Loucy (cell line): ENCODE results near the gene CHP2.
"Not testable (repeated sequence)": the region's sequence is repeated elsewhere in the genome, so short reads cannot be mapped to it uniquely, and the experiment has no call there.

Experiments used
- H2AFZ ChIP-seq: fragments of 200-600 bp; sonication (generic); 2 replicates; pipeline ENCODE4 v1.6.0; 2016; ENCODE audit warnings: antibody characterized with exemption, mild to moderate bottlenecking, low read length, moderate library complexity
- H3F3A ChIP-seq: fragments of 200-600 bp; 2 replicates; pipeline ENCODE4 v1.6.0; 2016; ENCODE audit warnings: antibody characterized with exemption, low read depth, mild to moderate bottlenecking
- H3K27me3 ChIP-seq: fragments of 200-600 bp; sonication (generic); 2 replicates; pipeline ENCODE4 v1.6.1; 2014; ENCODE audit warnings: low read length, mild to moderate bottlenecking; ENCODE audit not compliant: insufficient read depth, poor library complexity, severe bottlenecking
- H3K36me3 ChIP-seq: fragments of 200-600 bp; sonication (generic); 2 replicates; pipeline ENCODE4 v1.6.1; 2016; ENCODE audit warnings: low read length; ENCODE audit not compliant: insufficient read depth
- H3K4me1 ChIP-seq: fragments of 200-600 bp; sonication (generic); 2 replicates; pipeline ENCODE4 v1.5.1; 2014; ENCODE audit warnings: low read length, mild to moderate bottlenecking; ENCODE audit not compliant: insufficient read depth, poor library complexity, severe bottlenecking
- H3K4me2 ChIP-seq: fragments of 200-600 bp; sonication (generic); 2 replicates; pipeline ENCODE4 v1.6.0; 2014; ENCODE audit warnings: antibody characterized with exemption, low read length, low read depth, mild to moderate bottlenecking; ENCODE audit not compliant: poor library complexity, severe bottlenecking
- H3K4me3 ChIP-seq: fragments of 200-600 bp; sonication (generic); 2 replicates; pipeline ENCODE4 v1.5.1; 2014; ENCODE audit warnings: low read length, mild to moderate bottlenecking, mixed read lengths; ENCODE audit not compliant: poor library complexity, severe bottlenecking
- H3K79me2 ChIP-seq: fragments of 200-600 bp; sonication (generic); 2 replicates; pipeline ENCODE4 v1.6.1; 2014; ENCODE audit warnings: low read length; ENCODE audit not compliant: insufficient read depth
- H3K9ac ChIP-seq: fragments of 200-600 bp; sonication (generic); 2 replicates; pipeline ENCODE4 v1.6.0; 2014; ENCODE audit warnings: mild to moderate bottlenecking, low read depth, low read length, moderate library complexity; ENCODE audit not compliant: poor library complexity, severe bottlenecking
- H3K9me2 ChIP-seq: fragments of 200-600 bp; sonication (generic); replicated peaks from 2 replicates; pipeline ENCODE4 v1.6.1; 2016; ENCODE audit warnings: low read depth, low read length, mixed read lengths
- H3K9me3 ChIP-seq: fragments of 200-600 bp; sonication (generic); 2 replicates; pipeline ENCODE4 v1.6.1; 2014; ENCODE audit warnings: mild to moderate bottlenecking, antibody characterized with exemption, low read length, low read depth; ENCODE audit not compliant: insufficient read depth
- H4K20me1 ChIP-seq: fragments of 200-600 bp; sonication (generic); 2 replicates; pipeline ENCODE4 v1.6.0; 2014; ENCODE audit warnings: antibody characterized with exemption, low read length, mild to moderate bottlenecking; ENCODE audit not compliant: insufficient read depth, poor library complexity, severe bottlenecking
- EZH2phosphoT487 ChIP-seq: fragments of 200-600 bp; IDR thresholded peaks from 2 replicates; pipeline ENCODE4 v1.6.1; 2018; ENCODE audit warnings: antibody characterized with exemption, mild to moderate bottlenecking, moderate library complexity, borderline replicate concordance
- TF ChIP-seq, protein P1 (sequence below): fragments of 200-600 bp; sonication (generic); conservative IDR thresholded peaks from 2 replicates; pipeline ENCODE4 v1.5.1; 2014; ENCODE audit warnings: mild to moderate bottlenecking, antibody characterized with exemption, low read length

CHP2 gene

DNA sequence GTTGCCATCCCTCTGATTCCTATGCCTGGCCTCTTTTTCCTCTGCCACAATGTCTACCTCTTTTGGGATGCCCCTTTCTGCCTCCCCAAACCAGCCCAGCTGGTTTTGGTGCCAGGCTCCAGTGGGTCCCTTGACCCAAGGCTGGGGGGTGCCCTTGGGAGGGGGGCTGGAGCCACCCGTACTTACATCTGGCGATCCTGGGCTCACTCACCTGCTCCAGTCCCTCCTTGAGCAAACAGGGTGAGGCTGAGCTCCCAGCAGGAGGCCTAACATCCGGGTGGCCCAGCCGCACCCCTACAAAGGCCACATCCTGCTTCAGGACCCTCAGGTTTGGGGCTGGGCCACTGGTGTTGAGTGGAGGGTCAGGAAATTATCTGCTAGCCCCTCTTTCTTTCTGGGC lies 43.0 kb upstream of the CHP2 start:
- no peaks in the 10 kb centered on the region for H3K79me2 ChIP-seq
- H3K4me1 ChIP-seq, result no peaks in the 10 kb centered on the region
- no peak overlapping the region for H3K4me2 ChIP-seq
- no peaks in the 10 kb centered on the region for H3K9me3 ChIP-seq
- no peaks in the 10 kb centered on the region for H3F3A ChIP-seq
- H4K20me1 ChIP-seq, result no peaks in the 10 kb centered on the region
- no peak for TF ChIP-seq EZH2phosphoT487
- TF ChIP-seq, protein P1, sequence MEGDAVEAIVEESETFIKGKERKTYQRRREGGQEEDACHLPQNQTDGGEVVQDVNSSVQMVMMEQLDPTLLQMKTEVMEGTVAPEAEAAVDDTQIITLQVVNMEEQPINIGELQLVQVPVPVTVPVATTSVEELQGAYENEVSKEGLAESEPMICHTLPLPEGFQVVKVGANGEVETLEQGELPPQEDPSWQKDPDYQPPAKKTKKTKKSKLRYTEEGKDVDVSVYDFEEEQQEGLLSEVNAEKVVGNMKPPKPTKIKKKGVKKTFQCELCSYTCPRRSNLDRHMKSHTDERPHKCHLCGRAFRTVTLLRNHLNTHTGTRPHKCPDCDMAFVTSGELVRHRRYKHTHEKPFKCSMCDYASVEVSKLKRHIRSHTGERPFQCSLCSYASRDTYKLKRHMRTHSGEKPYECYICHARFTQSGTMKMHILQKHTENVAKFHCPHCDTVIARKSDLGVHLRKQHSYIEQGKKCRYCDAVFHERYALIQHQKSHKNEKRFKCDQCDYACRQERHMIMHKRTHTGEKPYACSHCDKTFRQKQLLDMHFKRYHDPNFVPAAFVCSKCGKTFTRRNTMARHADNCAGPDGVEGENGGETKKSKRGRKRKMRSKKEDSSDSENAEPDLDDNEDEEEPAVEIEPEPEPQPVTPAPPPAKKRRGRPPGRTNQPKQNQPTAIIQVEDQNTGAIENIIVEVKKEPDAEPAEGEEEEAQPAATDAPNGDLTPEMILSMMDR, result no peak
- no peak overlapping the region for H3K4me3 ChIP-seq
- H3K9me2 ChIP-seq, result no peaks in the 10 kb centered on the region
- no peaks in the 10 kb centered on the region for H3K27me3 ChIP-seq
- no peak overlapping the region for H2AFZ ChIP-seq
- no peak overlapping the region for H3K9ac ChIP-seq
- H3K36me3 ChIP-seq, result no peaks in the 10 kb centered on the region

DNA sequence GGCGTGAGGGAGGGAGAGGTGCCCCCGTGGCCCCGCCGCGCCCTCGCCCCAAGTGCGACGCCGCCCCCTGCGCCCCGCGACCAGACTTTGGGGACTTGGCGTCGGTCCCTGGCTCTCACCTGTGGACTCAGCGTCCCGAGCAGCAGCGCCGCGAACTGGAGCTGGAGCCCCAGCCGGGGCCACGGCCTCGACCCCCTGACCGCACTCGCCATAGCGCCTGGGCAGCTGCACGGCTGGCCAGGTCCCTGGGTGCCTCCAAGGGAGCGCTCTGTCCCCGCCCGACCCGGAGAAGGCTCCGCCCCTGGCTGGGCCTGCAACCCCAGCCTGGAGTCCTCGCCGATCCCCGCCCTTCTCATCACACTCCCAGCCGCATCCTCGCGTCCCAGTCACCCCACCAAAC lies 41.9 kb upstream of the CHP2 start, which contains the start of gene ERN2:
ERN2 (minus strand) TSS at position 247 of the 400 bp plus-strand sequence; CDS start at position 212, 35 bp downstream.
- Histone ChIP-seq H3K4me2 (no peak within 1 kb of the TSS), H3K9ac (no peak within 1 kb of the TSS), H2AFZ (no peak within 1 kb of the TSS)

DNA sequence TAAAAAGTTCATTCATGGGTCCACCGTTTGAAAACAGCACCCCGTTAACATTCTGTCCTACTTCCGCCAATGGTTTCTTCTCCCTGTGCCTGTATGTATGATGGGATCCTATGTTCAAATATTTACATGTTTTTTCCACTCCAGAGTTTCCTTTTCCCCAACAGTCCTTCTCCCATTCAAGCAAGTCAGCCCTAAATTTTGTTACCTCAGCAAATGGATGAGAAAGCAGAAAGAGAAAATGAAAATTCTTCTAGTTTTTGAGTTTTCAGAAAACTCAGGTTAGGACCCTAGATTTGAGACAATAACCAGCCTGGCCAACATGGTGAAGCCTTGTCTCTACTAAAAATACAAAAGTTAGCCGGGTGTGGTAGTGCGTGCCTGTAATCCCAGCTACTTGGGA lies 38.3 kb upstream of the CHP2 start:
- H3K4me2 ChIP-seq, result no peak overlapping the region
- H3F3A ChIP-seq, result no peaks in the 10 kb centered on the region
- no peaks in the 10 kb centered on the region for H3K9me3 ChIP-seq
- TF ChIP-seq, protein P1, result no peak
- no peak for TF ChIP-seq EZH2phosphoT487
- no peaks in the 10 kb centered on the region for H3K36me3 ChIP-seq
- H3K9ac ChIP-seq, result no peak overlapping the region
- no peak overlapping the region for H2AFZ ChIP-seq
- H4K20me1 ChIP-seq, result no peaks in the 10 kb centered on the region
- no peaks in the 10 kb centered on the region for H3K4me1 ChIP-seq
- no peaks in the 10 kb centered on the region for H3K27me3 ChIP-seq
- H3K79me2 ChIP-seq, result no peaks in the 10 kb centered on the region
- H3K9me2 ChIP-seq, result no peaks in the 10 kb centered on the region
- H3K4me3 ChIP-seq, result no peak overlapping the region

More for the DNA sequence above, 41.9 kb upstream of the CHP2 start, which contains the start of gene ERN2:
- H3K36me3 ChIP-seq, result no peaks in the 10 kb centered on the region
- H3K9me2 ChIP-seq, result no peaks in the 10 kb centered on the region
- H3K4me3 ChIP-seq, result no peak within 1 kb of the TSS
- H3F3A ChIP-seq, result no peaks in the 10 kb centered on the region
- TF ChIP-seq EZH2phosphoT487, result no peak
- TF ChIP-seq, protein P1, result no peak
- H3K27me3 ChIP-seq, result no peaks in the 10 kb centered on the region
- no peaks in the 10 kb centered on the region for H3K4me1 ChIP-seq
- no peaks in the 10 kb centered on the region for H3K9me3 ChIP-seq
- H4K20me1 ChIP-seq, result no peaks in the 10 kb centered on the region
- H3K79me2 ChIP-seq, result no peaks in the 10 kb centered on the region

DNA sequence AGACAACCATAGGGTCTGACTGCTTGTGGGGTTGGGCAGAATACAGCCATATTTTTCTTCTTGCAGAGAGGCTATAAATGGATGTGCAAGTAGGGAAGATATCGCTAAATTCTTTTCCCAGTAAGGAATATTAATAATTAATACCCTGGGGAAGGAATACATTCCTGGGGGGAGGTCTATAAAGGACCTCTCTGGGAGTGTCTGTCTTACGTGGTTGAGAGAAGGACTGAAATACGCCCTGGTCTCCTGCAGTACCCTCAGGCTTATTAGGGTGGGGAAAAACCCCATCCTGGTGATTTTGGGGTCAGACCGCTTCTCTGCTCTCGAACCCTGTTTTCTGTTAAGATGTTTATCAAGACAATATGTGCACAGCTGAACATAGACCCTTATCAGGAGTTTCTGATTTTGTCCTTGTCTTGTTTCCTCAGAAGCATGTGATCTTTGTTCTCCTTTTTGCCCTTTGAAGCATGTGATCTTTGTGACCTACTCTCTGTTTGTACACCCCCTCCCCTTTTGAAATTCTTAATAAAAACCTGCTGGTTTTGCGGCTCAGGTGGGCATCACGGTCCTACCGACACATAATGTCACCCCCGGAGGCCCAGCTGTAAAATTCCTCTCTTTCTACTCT lies 32.1 kb upstream of the CHP2 start:
- H2AFZ ChIP-seq, H3F3A ChIP-seq, H3K4me1 ChIP-seq, H3K9me3 ChIP-seq, H3K9me2 ChIP-seq, H3K9ac ChIP-seq, H4K20me1 ChIP-seq, H3K27me3 ChIP-seq, H3K79me2 ChIP-seq, H3K4me3 ChIP-seq, H3K4me2 ChIP-seq, H3K36me3 ChIP-seq: not testable (repeated sequence)
